GM18951 (cell line): ENCODE results near the gene CAPZB.

Experiments used
- POLR2A ChIP-seq: IDR thresholded peaks from 4 replicates; pipeline ENCODE4 v1.6.1; 2011; ENCODE audit warnings: mild to moderate bottlenecking; ENCODE audit not compliant: insufficient read length, insufficient read depth; ENCODE audit errors: extremely low read depth
- in situ Hi-C: fragments of 300-500 bp; cut with MboI; formaldehyde crosslinking; loops from one replicate; pipeline ENCODE4 v1.12.0; 2022; ENCODE audit warnings: low sequenced_read_pairs, mixed read lengths, inconsistent platforms; ENCODE audit not compliant: unreplicated experiment

Gene CAPZB

DNA sequence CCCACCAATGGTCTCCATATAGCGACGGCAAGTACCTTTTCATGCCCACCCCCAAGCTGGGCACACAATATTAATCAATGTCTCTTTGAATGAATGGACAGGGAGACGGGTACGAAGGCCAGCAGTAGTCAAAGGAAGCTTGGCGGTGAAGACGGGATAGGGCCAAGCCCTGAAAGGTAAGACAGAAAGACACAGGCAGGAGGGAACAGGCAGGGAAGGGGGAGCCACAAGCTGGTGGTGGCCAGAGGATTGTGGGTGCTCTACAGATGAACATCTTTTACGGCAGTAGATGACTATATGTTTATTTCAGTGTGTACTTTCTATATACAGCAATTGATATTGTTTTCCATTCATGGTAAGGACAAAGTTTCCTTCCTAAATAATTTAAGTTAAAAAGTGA lies 16.3 kb downstream of the CAPZB start:
- in situ Hi-C loops = no loop called here
- TF ChIP-seq POLR2A = no peak

GRCh38 chr1:19468397-19468956 lies 16.9 kb downstream of the CAPZB start:
- in situ Hi-C loops = no loop called here
- TF ChIP-seq POLR2A = no peak

DNA sequence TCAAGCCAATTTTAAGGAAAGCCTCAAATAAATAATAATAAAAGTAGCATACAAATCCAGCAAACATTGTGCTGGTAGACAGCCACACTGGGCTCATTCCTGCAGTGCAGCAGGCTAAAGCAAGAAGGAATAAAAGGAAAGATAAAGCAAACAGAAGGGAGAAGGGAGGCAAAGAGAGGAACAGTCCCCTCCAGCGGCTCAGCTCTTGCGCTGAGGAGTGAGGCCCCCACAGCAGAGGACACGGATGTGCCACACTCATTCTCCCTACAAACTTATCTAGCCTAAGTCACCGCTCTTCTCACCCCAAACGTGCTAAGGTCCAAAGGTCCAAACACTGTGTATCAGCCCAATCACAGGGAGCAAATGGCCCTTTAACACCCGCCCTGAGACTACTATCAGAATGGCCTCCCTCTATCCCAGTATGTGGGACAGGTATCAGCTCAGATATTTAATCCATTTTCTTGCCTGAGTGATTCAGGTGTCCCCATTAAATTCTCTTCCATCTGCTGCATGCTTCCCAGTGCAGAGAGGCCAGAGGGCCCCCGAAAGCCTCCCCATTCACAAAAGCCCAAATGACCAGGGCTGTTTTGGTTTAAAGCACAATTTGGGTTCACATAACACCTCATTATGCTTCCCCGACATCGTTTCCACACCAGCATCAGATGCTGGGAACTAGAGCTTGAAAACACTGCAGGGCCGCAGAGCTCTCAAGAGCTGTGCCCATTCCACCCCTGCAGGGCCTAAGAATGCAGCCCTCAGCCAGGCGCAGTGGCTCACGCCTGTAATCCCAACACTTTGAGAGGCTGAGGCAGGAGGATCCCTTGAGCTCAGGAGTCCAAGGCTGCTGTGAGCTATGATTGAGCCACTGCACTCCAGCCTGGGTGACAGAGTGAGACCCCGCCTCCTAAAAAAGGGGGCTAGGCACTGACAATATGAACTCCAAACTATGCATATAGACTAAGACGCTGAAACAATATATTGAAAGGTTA lies 17.8 kb downstream of the CAPZB start:
- in situ Hi-C loops = no loop called here
- TF ChIP-seq POLR2A = no peak

DNA sequence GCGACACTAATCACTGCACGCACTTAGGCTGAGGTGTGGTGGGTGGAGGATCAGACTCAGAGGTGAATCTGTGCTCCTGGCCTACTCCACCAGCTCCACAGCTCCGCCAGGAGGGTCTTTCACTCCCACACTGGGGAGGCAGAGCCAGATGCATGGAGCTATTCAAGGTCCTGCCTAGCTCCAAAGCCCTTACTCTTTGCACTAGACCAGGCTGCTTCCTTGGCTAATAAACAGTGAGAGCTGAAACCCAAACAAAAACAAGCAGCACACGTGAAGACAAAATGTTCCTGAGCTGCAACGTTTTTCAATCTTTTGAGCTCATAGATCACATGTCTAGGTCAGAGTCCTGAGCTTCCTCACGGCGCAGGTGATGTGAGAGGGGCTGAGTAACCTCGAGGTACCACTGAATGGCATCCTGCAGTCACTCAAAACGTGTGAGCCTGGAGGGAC lies 19.2 kb downstream of the CAPZB start:
- no peak for TF ChIP-seq POLR2A
- in situ Hi-C loops = no loop called here

DNA sequence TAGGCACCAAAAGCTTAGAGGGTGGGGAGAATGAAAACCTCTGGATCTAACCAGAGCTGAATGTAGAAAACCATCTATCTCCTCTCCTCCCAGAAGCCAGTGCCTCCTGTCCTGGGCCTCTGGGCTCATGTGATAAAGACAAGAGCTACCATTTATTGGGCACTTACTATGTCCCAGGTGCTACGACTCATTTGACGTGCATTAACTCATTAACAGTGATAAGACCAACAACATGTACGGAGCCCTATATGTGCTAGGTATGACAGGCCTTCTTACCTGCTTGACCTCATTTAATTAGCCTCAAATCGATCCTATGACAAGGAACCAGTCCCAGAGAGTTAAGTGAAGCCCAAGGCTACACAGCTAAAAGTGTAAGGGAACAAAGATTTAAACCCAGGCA lies 19.7 kb downstream of the CAPZB start:
- TF ChIP-seq POLR2A = no peak
- in situ Hi-C loops = no loop called here

DNA sequence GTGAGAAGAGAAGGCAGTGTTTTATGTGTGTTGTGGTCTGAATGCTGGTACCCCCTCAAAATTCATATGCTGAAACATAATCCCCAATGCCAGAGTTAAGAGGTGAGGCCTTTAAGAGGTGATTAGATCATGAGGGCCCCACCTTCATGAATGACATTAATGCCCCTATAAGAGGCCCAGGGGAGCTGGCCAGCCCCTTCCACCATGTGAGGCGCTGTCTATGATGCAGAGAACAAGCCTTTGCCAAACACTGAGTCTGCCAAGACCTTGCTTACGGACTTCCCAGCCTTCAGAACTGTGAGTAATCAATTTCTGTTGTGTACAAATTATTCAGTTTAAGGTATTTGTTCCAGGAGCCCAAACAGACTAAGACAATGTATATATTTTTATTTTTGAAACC lies 20.2 kb downstream of the CAPZB start:
- in situ Hi-C loops = no loop called here
- TF ChIP-seq POLR2A = no peak

DNA sequence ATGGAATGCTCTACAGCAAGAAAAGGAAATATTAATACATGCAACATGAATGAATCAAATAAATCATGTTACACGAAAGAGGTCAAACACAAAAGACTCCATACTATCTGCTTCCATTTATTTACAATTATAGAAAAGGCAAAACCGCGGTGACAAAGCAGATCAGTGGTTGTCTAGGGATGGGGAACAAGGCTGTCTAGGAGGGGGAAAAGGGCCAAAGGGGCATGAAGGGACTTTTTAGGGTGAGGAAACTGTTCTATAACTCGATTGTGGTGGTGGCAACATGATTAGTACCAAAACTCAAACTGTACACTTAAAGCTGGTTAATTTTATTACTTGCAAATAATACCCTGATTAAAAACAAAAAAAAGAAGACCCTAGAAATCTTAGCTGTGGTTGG lies 20.6 kb downstream of the CAPZB start:
- in situ Hi-C loops = no loop called here
- no peak for TF ChIP-seq POLR2A

DNA sequence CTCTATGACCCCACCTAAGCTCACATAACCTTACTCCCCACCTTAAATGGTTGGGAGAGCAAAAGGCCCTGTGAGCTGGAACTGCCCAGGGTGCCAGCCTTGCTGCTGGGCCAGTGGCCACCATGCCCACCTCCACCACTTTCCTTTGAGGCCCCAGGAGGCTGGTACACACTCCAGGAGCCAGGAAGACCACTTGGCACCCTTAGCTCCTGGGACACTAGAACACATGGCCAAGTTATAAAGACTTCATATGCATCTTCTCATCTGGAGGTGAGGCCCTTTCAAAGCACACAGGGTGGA lies 21.9 kb downstream of the CAPZB start:
- in situ Hi-C loops = no loop called here
- no peak for TF ChIP-seq POLR2A

DNA sequence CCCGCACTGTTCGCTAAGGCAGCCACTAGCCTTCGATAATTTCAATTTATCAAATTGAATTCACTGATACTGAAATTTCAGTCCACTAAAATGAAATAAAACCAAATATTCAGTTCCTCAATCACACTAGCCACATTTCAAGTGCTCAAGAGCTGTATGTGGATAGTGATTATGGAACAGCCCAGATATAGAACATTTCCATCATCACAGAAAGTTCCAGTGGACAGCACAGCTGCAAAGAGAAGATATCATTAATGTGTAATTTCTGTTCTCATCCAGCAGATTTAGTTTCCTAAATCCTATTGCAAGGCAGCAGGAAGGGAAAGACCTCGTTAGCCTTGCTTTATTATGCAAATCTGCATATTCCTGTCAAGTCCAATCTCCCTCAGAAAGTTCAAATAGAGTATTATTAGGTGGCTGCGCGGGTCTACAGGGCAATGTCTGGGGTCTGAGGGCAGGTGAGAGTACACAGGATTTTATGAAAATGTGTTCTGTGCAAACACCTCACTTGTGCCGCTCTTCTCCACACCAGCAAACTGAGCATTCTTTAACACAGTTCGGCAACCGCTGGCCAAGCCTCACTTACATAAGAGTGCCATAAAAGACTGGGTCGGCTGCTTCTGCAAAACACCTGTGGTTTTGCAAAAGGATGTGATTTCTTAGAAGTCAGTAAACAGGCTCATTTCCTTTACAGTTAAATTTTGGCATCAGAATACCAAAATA lies 22.4 kb downstream of the CAPZB start:
- no peak for TF ChIP-seq POLR2A
- in situ Hi-C loops = no loop called here

GRCh38 chr1:19461220-19461554 lies 24.2 kb downstream of the CAPZB start:
- no peak for TF ChIP-seq POLR2A
- in situ Hi-C loops = no loop called here

DNA sequence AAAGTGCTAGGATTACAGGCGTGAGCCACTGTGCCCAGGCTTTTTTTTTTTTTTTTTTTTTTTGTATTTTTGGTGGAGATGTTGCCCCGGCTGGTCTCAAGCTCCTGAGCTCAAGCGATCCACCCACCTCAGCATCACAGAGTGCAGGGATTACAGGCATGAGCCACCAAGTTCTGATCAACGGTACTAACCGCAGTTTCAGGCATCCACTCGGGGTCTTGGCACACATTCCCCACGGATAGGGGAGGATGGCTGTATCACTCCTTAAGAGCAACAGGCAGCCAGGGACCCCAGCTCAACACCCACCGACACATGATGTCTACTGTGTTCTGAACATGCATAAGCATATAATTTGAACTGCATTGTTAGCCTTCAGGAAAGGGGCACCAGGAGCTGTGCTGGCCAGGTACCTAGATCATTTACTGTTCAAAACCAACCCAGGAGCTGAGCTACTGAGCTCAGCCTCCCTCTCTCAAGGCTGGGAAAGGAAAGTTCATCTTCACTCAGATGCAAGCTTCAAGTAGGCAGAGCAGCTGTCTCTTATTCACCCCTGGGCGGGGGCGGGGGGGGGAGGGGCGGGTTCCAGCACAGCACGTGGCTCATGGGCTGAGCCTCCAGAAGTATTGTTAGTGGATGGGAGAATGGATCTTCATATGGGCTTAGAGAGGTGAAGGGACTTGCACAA lies 24.7 kb downstream of the CAPZB start:
- no peak for TF ChIP-seq POLR2A
- in situ Hi-C loops = no loop called here

DNA sequence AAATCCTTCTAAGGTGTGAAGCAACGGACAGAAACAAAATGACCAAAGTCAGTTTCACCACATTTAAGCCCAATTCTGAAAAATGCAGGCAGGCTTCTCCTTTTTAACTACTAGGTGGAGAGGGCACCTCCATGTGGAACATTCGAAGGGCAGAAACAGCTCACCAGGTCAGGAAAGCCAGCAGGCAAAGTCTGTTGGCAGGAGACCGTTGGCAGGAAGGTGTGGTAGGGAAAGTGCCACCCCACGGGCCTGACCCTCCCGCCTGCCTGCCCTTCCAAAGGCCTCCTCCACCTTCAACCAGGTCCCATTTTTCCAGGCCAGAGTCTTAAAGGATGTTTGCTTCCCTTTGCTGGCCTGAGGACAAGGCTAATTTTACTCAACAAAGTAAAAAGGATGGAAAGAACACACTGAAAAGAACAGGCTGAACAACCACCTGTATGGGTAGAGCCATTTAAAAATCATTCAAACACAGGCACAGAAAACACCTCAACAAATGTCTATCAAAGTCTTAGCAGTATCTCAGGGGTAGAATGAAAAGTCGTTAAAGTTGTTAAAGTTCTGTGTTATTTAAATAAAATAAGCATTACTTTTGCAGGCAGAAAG lies 26.4 kb downstream of the CAPZB start:
- TF ChIP-seq POLR2A = no peak
- in situ Hi-C loops = no loop called here

- in situ Hi-C loops = no loop called here
- TF ChIP-seq POLR2A = no peak
Observed at GRCh38 chr1:19457607-19458006, 27.7 kb downstream of the CAPZB start.

- TF ChIP-seq POLR2A = no peak
- in situ Hi-C loops = no loop called here
Observed at GRCh38 chr1:19456968-19457441, 28.3 kb downstream of the CAPZB start.
